ENCODE measurements around the gene KMT2E. TPM values are rescaled to one million over a fixed set of nuclear protein-coding genes. Genes with fewer than 3 reads are reported as not detected.
A peak's percentile ranks its signal among the peaks of the same experiment; 100 is the strongest.

Gene KMT2E
- polyA plus RNA-seq, 2 of the 4 experiments (the other 2 are of a cell fraction) = 9.4 to 23.4 TPM

DNA sequence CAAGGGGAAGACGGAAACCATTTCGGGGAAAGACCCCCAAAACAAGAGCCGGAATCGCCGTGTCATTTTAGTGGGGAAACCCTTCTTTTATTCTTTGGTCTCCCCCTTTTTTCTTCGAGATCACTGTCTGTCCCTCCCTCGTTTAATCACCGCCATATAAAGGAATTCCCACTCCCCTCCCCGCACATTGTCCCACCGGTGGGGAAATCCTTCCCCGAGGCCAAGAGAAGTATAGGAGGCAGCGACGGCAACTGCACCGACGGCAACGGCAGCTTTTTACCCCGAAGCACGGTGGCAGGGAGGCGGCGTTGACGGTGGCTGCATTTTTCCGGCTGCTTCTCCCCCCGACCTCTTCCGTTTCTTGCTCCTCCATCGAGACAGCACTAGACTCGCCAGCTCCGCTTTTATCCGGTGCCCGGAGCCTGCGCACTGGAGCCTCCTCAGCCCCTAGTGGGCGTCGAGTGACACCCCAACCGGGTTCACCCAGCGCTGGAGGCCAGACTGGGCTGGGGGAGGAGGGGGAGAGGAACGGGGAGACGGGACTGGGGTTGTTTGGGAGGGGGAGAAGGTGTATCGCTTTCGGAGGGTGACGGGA lies 687 bp upstream of the KMT2E start (continued):
- TF ChIP-seq ATOH8 (CRISPR knock-in tag; IDR thresholded peaks at IDR 0.05; ENCODE audit: low read depth) (peak; percentile 68; the same call in 1 of the 2 replicates), PHF8 (IDR thresholded peaks at IDR 0.05; ENCODE audit: borderline replicate concordance, low read depth) (peak; percentile 71), FOSB (CRISPR knock-in tag; IDR thresholded peaks at IDR 0.05) (peak; percentile 85), RARB (CRISPR knock-in tag; IDR thresholded peaks at IDR 0.05) (peak; percentile 16; the same call in 1 of the 2 replicates), CTCF (IDR thresholded peaks at IDR 0.05) (0 out of 3 replicates have a peak, but pooled peaks have one; percentile 15), HOXA7 (CRISPR knock-in tag; IDR thresholded peaks at IDR 0.05) (peak; percentile 90), CBX8 (IDR thresholded peaks at IDR 0.05) (0 out of 2 replicates have a peak, but pooled peaks have one; percentile 33), BCL3 (IDR thresholded peaks at IDR 0.05) (peak; percentile 35; the same call in 1 of the 3 replicates)
- TF ChIP-seq, protein P1, sequence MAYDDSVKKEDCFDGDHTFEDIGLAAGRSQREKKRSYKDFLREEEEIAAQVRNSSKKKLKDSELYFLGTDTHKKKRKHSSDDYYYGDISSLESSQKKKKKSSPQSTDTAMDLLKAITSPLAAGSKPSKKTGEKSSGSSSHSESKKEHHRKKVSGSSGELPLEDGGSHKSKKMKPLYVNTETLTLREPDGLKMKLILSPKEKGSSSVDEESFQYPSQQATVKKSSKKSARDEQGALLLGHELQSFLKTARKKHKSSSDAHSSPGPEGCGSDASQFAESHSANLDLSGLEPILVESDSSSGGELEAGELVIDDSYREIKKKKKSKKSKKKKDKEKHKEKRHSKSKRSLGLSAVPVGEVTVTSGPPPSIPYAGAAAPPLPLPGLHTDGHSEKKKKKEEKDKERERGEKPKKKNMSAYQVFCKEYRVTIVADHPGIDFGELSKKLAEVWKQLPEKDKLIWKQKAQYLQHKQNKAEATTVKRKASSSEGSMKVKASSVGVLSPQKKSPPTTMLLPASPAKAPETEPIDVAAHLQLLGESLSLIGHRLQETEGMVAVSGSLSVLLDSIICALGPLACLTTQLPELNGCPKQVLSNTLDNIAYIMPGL (CRISPR knock-in tag; IDR thresholded peaks at IDR 0.05; ENCODE audit: borderline replicate concordance) = peak; percentile 77; the same call in 1 of the 2 replicates
- TF ChIP-seq, protein P2, sequence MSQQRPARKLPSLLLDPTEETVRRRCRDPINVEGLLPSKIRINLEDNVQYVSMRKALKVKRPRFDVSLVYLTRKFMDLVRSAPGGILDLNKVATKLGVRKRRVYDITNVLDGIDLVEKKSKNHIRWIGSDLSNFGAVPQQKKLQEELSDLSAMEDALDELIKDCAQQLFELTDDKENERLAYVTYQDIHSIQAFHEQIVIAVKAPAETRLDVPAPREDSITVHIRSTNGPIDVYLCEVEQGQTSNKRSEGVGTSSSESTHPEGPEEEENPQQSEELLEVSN (IDR thresholded peaks at IDR 0.05; ENCODE audit: borderline replicate concordance, low read depth) = peak; percentile 31; the same call in 1 of the 2 replicates

- peak; percentile 35 to 58 for DNase-seq (ENCODE audit: low read depth in 1 of 2, low spot score in 1 of 2)
- TF ChIP-seq JUN (IDR thresholded peaks at IDR 0.05) (no peak), POLR2AphosphoS2 (conservative IDR thresholded peaks at IDR 0.05; ENCODE audit: low read length) (no peak), EP300 (IDR thresholded peaks at IDR 0.05) (no peak), ESRRA (IDR thresholded peaks at IDR 0.05; ENCODE audit: borderline replicate concordance, low read length) (no peak), NR3C1 (IDR thresholded peaks at IDR 0.05) (no peak), KDM1A (IDR thresholded peaks at IDR 0.05; ENCODE audit: low read depth) (no peak), RNF2 (IDR thresholded peaks at IDR 0.05; ENCODE audit: borderline replicate concordance, low read depth) (no peak), CEBPB (IDR thresholded peaks at IDR 0.05) (no peak), CBX2 (IDR thresholded peaks at IDR 0.05; ENCODE audit: borderline replicate concordance, low read depth) (no peak)
- WGBS (ENCODE audit: missing lambda C conversion rate) = under 1% methylated on average over 22 of the region's 22 CpGs
- Histone ChIP-seq H3K4me1 (peaks cover 49% of the 10 kb centered on the region), H3K4me2 (peak overlapping the region; percentile 90), H3K4me3 (peak overlapping the region; percentile 90), H3K27ac (peak overlapping the region; percentile 99 to 100), H3K9me3 (no peaks in the 10 kb centered on the region)
- CTCF ChIA-PET = interaction anchor here (1.2 to 3.1 kb wide), 5 partner anchors 9 to 57 kb away, joined by 3 to 13 read pairs (median 3); no protein-coding TSS in a partner anchor
- no peak for FAIRE-seq
- POLR2A ChIA-PET = interaction anchor here (10.5 kb wide), 1 partner anchor 32 kb away, joined by 132 read pairs; no protein-coding TSS in a partner anchor
- ATAC-seq = peak in 1 of 2 experiments; percentile 15; a peak in 3 of 6 replicates
Measured at GRCh38 chr7:105014693-105015389, 836 bp downstream of the KMT2E start.
